Upper lobe of left lung (tissue), 6 donors: ENCODE results near the gene SYNDIG1L. TPM values are rescaled to one million over a fixed set of nuclear protein-coding genes. Genes with fewer than 3 reads are reported as not detected.
A peak's percentile ranks its signal among the peaks of the same experiment; 100 is the strongest.

Experiments used
- ATAC-seq, 2 donors: fragments of 200-7000 bp; cut with Tn5 transposase; one replicate each; pipeline ENCODE4 v1.9.1; 2022; ENCODE audit warnings: mild to moderate bottlenecking in 2 of 2, moderate library complexity in 2 of 2; ENCODE audit not compliant: low FRiP score in 2 of 2
- DNase-seq, 2 donors: peaks; one replicate each; pipeline ENCODE4 v3.0.0-alpha.2; 2019 to 2020
- H3K27ac ChIP-seq, 4 donors: fragments of 200-600 bp; sonication (generic); one replicate each; pipeline ENCODE4 v1.5.1; 2016 to 2019
- H3K27me3 ChIP-seq, 4 donors: fragments of 200-600 bp; sonication (generic); one replicate each; pipeline ENCODE4 v1.5.1; 2017 to 2019
- H3K36me3 ChIP-seq, 4 donors: fragments of 200-600 bp; sonication (generic); one replicate each; pipeline ENCODE4 v1.5.1; 2016 to 2019
- H3K4me1 ChIP-seq, 4 donors: fragments of 200-600 bp; sonication (generic); one replicate each; pipeline ENCODE4 v1.5.1; 2018 to 2019
- H3K4me3 ChIP-seq, 4 donors: fragments of 200-600 bp; sonication (generic); one replicate each; pipeline ENCODE4 v1.5.1; 2017 to 2019; ENCODE audit warnings: mild to moderate bottlenecking in 2 of 4, moderate library complexity in 1 of 4
- H3K9me3 ChIP-seq, 4 donors: fragments of 200-600 bp; sonication (generic); one replicate each; pipeline ENCODE4 v1.5.1; 2018 to 2019
- CTCF ChIP-seq, 6 experiments: fragments of 450-650 bp in 4 of 6; fragments of 200-600 bp in 2 of 6; sonication (generic) in 2 of 6; IDR thresholded peaks; one replicate each; pipeline ENCODE4 v1.5.1; 2016 to 2019; ENCODE audit warnings: antibody characterized with exemption in 6 of 6
- EP300 ChIP-seq, 4 donors: sonication (generic); formaldehyde crosslinking; IDR thresholded peaks; one replicate each; pipeline ENCODE4 v1.5.1; 2017; ENCODE audit warnings: antibody characterized with exemption in 4 of 4, control low read depth in 2 of 4
- POLR2A ChIP-seq, 4 donors: fragments of 450-650 bp; IDR thresholded peaks; one replicate each; pipeline ENCODE4 v1.5.1; 2016 to 2017; ENCODE audit warnings: antibody characterized with exemption in 4 of 4, mild to moderate bottlenecking in 2 of 4
- POLR2AphosphoS5 ChIP-seq, 2 donors: sonication (generic); formaldehyde crosslinking; IDR thresholded peaks; one replicate each; pipeline ENCODE4 v1.5.1; 2017; ENCODE audit warnings: antibody characterized with exemption in 2 of 2
- WGBS, 2 donors: methylation state at CpG; one replicate each; pipeline ENCODE4 v1.1.5; 2017 to 2018; 5-methylcytosine and 5-hydroxymethylcytosine counted together
- total RNA-seq, 6 donors: library from RNA; depleted of rRNA in 4 of 6; stranded (reverse); fragments of >200 nt in 4 of 6; gene quantifications; one replicate each; pipeline versions ENCODE4 v1.1.0 to v1.2.1, GENCODE V29; 2016 to 2021
- donor health status: DM: no; HTN: no; CAD: no; lungs with moderate emphysema.
- donor health status: DM: no; HTN: yes; CAD: no; lungs with severe emphysema.

SYNDIG1L gene
- total RNA-seq, 6 donors from 2014 or later = 0.88 to 10.5 (median 2.8) TPM

GRCh38 chr14:74462993-74463392, 37.0 kb upstream of the SYNDIG1L start:
- peak in 1 of 2 donors; percentile 61 for DNase-seq
- Histone ChIP-seq H3K4me1 (peaks cover 0 to 16% (median 0%) of the 10 kb centered on the region in 4 donors), H3K27me3 (no peaks in the 10 kb centered on the region), H3K27ac (peak overlapping the region in 1 of 4 donors; percentile 43), H3K4me3 (no peak overlapping the region), H3K36me3 (no peaks in the 10 kb centered on the region), H3K9me3 (no peaks in the 10 kb centered on the region)
- TF ChIP-seq EP300 (IDR thresholded peaks at IDR 0.05) (no peak), POLR2A (IDR thresholded peaks at IDR 0.05) (no peak), CTCF (IDR thresholded peaks at IDR 0.05) (no peak), POLR2AphosphoS5 (IDR thresholded peaks at IDR 0.05) (peak in 1 of 2 donors; percentile 33)
- ATAC-seq = no peak
- 69 to 71% methylated on average over 3 of the region's 3 CpGs for WGBS, 2 donors

- H3K27ac ChIP-seq = no peak overlapping the region
- H3K9me3 ChIP-seq = no peaks in the 10 kb centered on the region
- no peak overlapping the region for H3K4me3 ChIP-seq
- no peaks in the 10 kb centered on the region for H3K27me3 ChIP-seq
- DNase-seq (no peak), ATAC-seq (no peak)
- TF ChIP-seq CTCF (IDR thresholded peaks at IDR 0.05) = no peak
- no peak for TF ChIP-seq POLR2A (IDR thresholded peaks at IDR 0.05)
- no peak for TF ChIP-seq POLR2AphosphoS5 (IDR thresholded peaks at IDR 0.05)
- TF ChIP-seq EP300 (IDR thresholded peaks at IDR 0.05) = no peak
- 84 to 86% methylated on average over 6 of the region's 6 CpGs for WGBS, 2 donors
- no peaks in the 10 kb centered on the region for H3K36me3 ChIP-seq
- peaks cover 0 to 16% (median 0%) of the 10 kb centered on the region in 4 donors for H3K4me1 ChIP-seq
Observed at GRCh38 chr14:74459976-74460375, 34.0 kb upstream of the SYNDIG1L start.

DNA sequence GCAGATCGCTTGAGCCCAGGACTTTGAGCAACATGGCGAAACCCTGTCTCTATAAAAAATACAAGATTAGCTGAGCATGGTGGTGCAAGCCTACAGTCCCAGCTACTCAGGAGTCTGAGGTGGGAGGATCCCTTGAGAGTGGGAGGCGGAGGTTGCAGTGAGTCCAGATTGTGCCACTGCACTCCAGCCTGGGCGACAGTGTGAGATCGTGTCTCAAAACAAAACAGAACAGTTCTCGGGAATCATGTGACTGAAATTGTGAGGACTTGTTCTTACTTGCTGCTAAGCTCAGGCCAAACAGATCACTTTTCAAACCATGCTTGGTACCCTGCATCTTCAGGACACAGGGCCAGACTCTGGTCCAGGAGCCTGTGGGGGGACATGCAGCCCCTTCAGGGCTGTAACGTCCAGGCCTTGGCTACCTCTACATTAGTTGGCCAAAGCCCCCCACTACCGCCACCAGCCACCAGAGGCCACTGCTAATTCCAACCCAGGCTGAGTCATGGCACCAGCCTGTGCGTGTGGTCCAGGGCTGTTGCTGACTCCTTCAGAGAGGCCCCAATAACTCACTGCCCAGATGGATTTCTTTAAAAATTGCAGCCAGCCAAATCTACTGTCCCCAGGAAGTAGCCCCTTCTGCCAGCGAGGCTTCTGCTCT, 33.4 kb upstream of the SYNDIG1L start:
- Histone ChIP-seq H3K4me1 (peaks cover 0 to 16% (median 0%) of the 10 kb centered on the region in 4 donors), H3K27ac (no peak overlapping the region), H3K4me3 (no peak overlapping the region), H3K36me3 (no peaks in the 10 kb centered on the region), H3K27me3 (no peaks in the 10 kb centered on the region), H3K9me3 (no peaks in the 10 kb centered on the region)
- ATAC-seq (peak; percentile 48 to 65), DNase-seq (no peak)
- no peak for TF ChIP-seq POLR2AphosphoS5 (IDR thresholded peaks at IDR 0.05)
- TF ChIP-seq CTCF (IDR thresholded peaks at IDR 0.05) = peak; percentile 25 to 50 (median 44)
- 74 to 75% methylated on average over 10 of the region's 10 CpGs for WGBS, 2 donors

- DNase-seq (no peak), ATAC-seq (no peak)
- Histone ChIP-seq H3K27me3 (no peaks in the 10 kb centered on the region), H3K4me3 (no peak overlapping the region), H3K4me1 (peaks cover 0 to 1% (median 0%) of the 10 kb centered on the region in 4 donors), H3K9me3 (no peaks in the 10 kb centered on the region), H3K36me3 (no peaks in the 10 kb centered on the region), H3K27ac (no peak overlapping the region)
- 76 to 80% methylated on average over 4 of the region's 4 CpGs for WGBS, 2 donors
- TF ChIP-seq EP300 (IDR thresholded peaks at IDR 0.05) = no peak
- TF ChIP-seq CTCF (IDR thresholded peaks at IDR 0.05) = no peak
- TF ChIP-seq POLR2AphosphoS5 (IDR thresholded peaks at IDR 0.05) = no peak
- no peak for TF ChIP-seq POLR2A (IDR thresholded peaks at IDR 0.05)
Observed at GRCh38 chr14:74457565-74457895, 31.5 kb upstream of the SYNDIG1L start.
